ENCODE measurements around the gene WDR62. TPM values are rescaled to one million over a fixed set of nuclear protein-coding genes. Genes with fewer than 3 reads are reported as not detected.

The WDR62 gene
- total and polyA plus RNA-seq, 2 experiments from 2014 or later, result 2.1 to 13.4 TPM

DNA sequence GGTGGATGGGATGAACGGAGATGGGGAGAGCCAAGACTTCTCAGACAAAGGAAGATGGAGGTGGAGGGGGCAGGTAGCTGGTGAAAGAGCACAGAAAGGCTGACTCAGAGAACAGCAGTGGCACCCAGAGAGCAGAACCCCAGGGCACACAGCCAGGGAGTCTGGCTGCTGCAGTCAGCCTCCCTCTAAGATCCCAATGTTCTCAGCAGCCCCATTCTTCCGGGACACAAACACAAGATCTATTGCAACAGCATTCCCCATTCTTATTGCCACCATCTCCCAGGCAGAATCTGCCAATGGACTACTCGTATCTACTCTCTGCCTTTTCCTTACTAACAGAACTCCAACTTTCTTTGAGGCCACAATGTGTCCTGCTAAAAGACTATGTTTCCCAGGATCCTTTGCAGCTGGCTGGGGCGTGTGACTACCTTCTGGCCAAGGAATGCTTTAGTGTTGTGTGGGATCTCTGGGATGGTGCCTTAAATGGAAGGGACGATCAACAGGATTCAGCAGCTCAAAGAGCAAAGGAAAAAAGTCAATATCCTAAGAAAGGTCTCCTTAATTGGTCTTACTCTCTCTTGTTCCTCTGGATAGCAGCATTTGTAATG, 8.2 kb upstream of the WDR62 start:
- H3K4me3 ChIP-seq, result no peak overlapping the region
- H3K9me3 ChIP-seq (ENCODE audit: low read depth), result no peaks in the 10 kb centered on the region
- no peak overlapping the region for H3K27ac ChIP-seq
- TF ChIP-seq CTCF (IDR thresholded peaks at IDR 0.05; ENCODE audit: low read depth, low read length), result no peak
- H3K4me1 ChIP-seq (ENCODE audit: low read depth), result no peaks in the 10 kb centered on the region
- H3K27me3 ChIP-seq, result no peaks in the 10 kb centered on the region
- H3K36me3 ChIP-seq, result no peaks in the 10 kb centered on the region
- peak in 1 of 2 donors; percentile 77 for DNase-seq (ENCODE audit: low read depth in 1 of 2, low spot score in 1 of 2)

GRCh38 chr19:36047835-36048234, 6.9 kb upstream of the WDR62 start:
- Histone ChIP-seq H3K27ac (no peak overlapping the region), H3K36me3 (no peaks in the 10 kb centered on the region), H3K27me3 (no peaks in the 10 kb centered on the region), H3K4me1 (ENCODE audit: low read depth) (no peaks in the 10 kb centered on the region), H3K9me3 (ENCODE audit: low read depth) (no peaks in the 10 kb centered on the region), H3K4me3 (no peak overlapping the region)
- DNase-seq (ENCODE audit: low read depth in 1 of 2, low spot score in 1 of 2), result no peak
- TF ChIP-seq CTCF (IDR thresholded peaks at IDR 0.05; ENCODE audit: low read depth, low read length), result no peak

GRCh38 chr19:36049080-36049698, 5.5 kb upstream of the WDR62 start:
- no peak for TF ChIP-seq CTCF (IDR thresholded peaks at IDR 0.05; ENCODE audit: low read depth, low read length)
- no peaks in the 10 kb centered on the region for H3K9me3 ChIP-seq (ENCODE audit: low read depth)
- no peak overlapping the region for H3K4me3 ChIP-seq
- DNase-seq (ENCODE audit: low read depth in 1 of 2, low spot score in 1 of 2), result no peak
- no peaks in the 10 kb centered on the region for H3K36me3 ChIP-seq
- H3K27me3 ChIP-seq, result no peaks in the 10 kb centered on the region
- H3K27ac ChIP-seq, result no peak overlapping the region
- H3K4me1 ChIP-seq (ENCODE audit: low read depth), result no peaks in the 10 kb centered on the region

DNA sequence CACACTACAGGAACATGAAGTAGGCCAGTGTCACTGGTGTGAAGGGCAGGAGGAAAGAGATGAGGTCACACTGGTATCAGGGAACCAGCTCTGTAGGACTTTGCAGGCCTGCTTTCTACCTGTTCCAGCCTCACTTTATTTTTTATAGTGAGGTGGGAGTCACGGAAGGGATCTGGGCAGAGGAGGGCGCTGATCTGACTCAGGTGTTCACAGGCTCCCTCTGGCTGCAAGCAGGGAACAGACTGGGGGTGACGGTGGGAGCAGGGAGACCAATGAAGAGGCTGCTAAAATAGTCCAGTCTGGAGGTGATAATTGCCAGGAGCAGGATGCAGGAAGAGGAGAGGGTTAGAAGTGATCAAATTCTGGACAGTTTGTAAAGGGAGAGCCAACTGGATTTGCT, 3.5 kb upstream of the WDR62 start:
- TF ChIP-seq CTCF (IDR thresholded peaks at IDR 0.05; ENCODE audit: low read depth, low read length), result peak; percentile 31
- Histone ChIP-seq H3K27ac (no peak overlapping the region), H3K9me3 (ENCODE audit: low read depth) (no peaks in the 10 kb centered on the region), H3K4me1 (ENCODE audit: low read depth) (no peaks in the 10 kb centered on the region), H3K4me3 (no peak overlapping the region), H3K36me3 (no peaks in the 10 kb centered on the region), H3K27me3 (no peaks in the 10 kb centered on the region)
- DNase-seq (ENCODE audit: low read depth in 1 of 2, low spot score in 1 of 2), result peak in 1 of 2 donors; percentile 50

- Histone ChIP-seq H3K36me3 (no peaks in the 10 kb centered on the region), H3K4me3 (no peak overlapping the region), H3K27me3 (no peaks in the 10 kb centered on the region), H3K4me1 (ENCODE audit: low read depth) (no peaks in the 10 kb centered on the region), H3K9me3 (ENCODE audit: low read depth) (no peaks in the 10 kb centered on the region), H3K27ac (no peak overlapping the region)
- no peak for TF ChIP-seq CTCF (IDR thresholded peaks at IDR 0.05; ENCODE audit: low read depth, low read length)
- DNase-seq (ENCODE audit: low read depth in 1 of 2, low spot score in 1 of 2), result no peak
These were observed 3.1 kb upstream of the WDR62 start for GRCh38 chr19:36051637-36052036.

Measured in cardiac muscle cell (in vitro differentiated cells and primary cell).